ENCODE measurements around the gene EFHC1.
A peak's percentile ranks its signal among the peaks of the same experiment; 100 is the strongest.

The EFHC1 gene

DNA sequence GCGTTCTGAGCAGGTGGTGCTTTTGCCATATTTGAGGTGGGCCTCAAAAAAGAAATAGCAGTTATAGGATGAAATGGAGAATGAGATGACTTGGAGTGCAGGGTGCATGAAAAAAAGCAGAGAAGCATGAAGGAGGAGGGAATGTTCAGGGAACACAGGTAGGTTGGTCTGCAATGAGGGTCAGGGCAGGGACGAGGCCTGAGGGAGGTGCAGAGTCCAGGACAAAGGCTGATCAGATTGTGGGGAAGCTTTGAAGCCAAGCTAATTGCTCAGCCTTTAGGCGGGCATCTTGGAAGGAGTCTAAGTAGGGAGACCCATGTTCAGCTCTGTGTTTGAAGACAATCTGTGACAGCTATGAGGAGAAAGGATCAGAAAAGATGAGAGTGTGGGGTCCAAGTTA, 144.7 kb downstream of the EFHC1 start:
- peaks cover 100% of the 10 kb centered on the region for H3K79me2 ChIP-seq (ENCODE audit: insufficient read depth, low read length)
- peaks cover 3% of the 10 kb centered on the region; the same call in 1 of the 2 replicates for H3F3A ChIP-seq (ENCODE audit: low read depth)
- no peaks in the 10 kb centered on the region for H3K9me3 ChIP-seq (ENCODE audit: insufficient read depth, low read depth, low read length)
- TF ChIP-seq EZH2phosphoT487 (IDR thresholded peaks at IDR 0.05; ENCODE audit: borderline replicate concordance) (no peak), CTCF (conservative IDR thresholded peaks at IDR 0.05; ENCODE audit: low read length) (no peak)
- H2AFZ ChIP-seq (ENCODE audit: low read length) = no peak overlapping the region
- no peaks in the 10 kb centered on the region for H3K9me2 ChIP-seq (replicated peaks; ENCODE audit: low read depth, low read length)
- peaks cover 2% of the 10 kb centered on the region; the same call in 1 of the 2 replicates for H3K36me3 ChIP-seq (ENCODE audit: insufficient read depth, low read length)
- H3K27me3 ChIP-seq (ENCODE audit: insufficient read depth, low read length, poor library complexity, severe bottlenecking) = no peaks in the 10 kb centered on the region
- H3K4me3 ChIP-seq (ENCODE audit: low read length, poor library complexity, severe bottlenecking) = peak overlapping the region; percentile 63
- H3K4me1 ChIP-seq (ENCODE audit: insufficient read depth, low read length, poor library complexity, severe bottlenecking) = peaks cover 79% of the 10 kb centered on the region
- H3K9ac ChIP-seq (ENCODE audit: low read depth, low read length, poor library complexity, severe bottlenecking) = peak overlapping the region; percentile 68
- peak overlapping the region; percentile 95 for H3K4me2 ChIP-seq (ENCODE audit: low read depth, low read length, poor library complexity, severe bottlenecking)
- H4K20me1 ChIP-seq (ENCODE audit: insufficient read depth, low read length, poor library complexity, severe bottlenecking) = peaks cover 73% of the 10 kb centered on the region

GRCh38 chr6:52566201-52566600, 146.1 kb downstream of the EFHC1 start:
- Histone ChIP-seq H4K20me1 (ENCODE audit: insufficient read depth, low read length, poor library complexity, severe bottlenecking) (peaks cover 75% of the 10 kb centered on the region), H3K4me1 (ENCODE audit: insufficient read depth, low read length, poor library complexity, severe bottlenecking) (peaks cover 88% of the 10 kb centered on the region), H3K27me3 (ENCODE audit: insufficient read depth, low read length, poor library complexity, severe bottlenecking) (no peaks in the 10 kb centered on the region), H3K4me2 (ENCODE audit: low read depth, low read length, poor library complexity, severe bottlenecking) (peak overlapping the region; percentile 95), H3K79me2 (ENCODE audit: insufficient read depth, low read length) (peaks cover 100% of the 10 kb centered on the region), H3F3A (ENCODE audit: low read depth) (peaks cover 3% of the 10 kb centered on the region; the same call in 1 of the 2 replicates), H3K9me3 (ENCODE audit: insufficient read depth, low read depth, low read length) (no peaks in the 10 kb centered on the region), H3K9me2 (replicated peaks; ENCODE audit: low read depth, low read length) (no peaks in the 10 kb centered on the region), H3K36me3 (ENCODE audit: insufficient read depth, low read length) (peaks cover 2% of the 10 kb centered on the region; the same call in 1 of the 2 replicates), H3K4me3 (ENCODE audit: low read length, poor library complexity, severe bottlenecking) (peak overlapping the region; percentile 63), H2AFZ (ENCODE audit: low read length) (no peak overlapping the region), H3K9ac (ENCODE audit: low read depth, low read length, poor library complexity, severe bottlenecking) (peak overlapping the region; percentile 68)
- TF ChIP-seq CTCF (conservative IDR thresholded peaks at IDR 0.05; ENCODE audit: low read length) = no peak
- TF ChIP-seq EZH2phosphoT487 (IDR thresholded peaks at IDR 0.05; ENCODE audit: borderline replicate concordance) = no peak

DNA sequence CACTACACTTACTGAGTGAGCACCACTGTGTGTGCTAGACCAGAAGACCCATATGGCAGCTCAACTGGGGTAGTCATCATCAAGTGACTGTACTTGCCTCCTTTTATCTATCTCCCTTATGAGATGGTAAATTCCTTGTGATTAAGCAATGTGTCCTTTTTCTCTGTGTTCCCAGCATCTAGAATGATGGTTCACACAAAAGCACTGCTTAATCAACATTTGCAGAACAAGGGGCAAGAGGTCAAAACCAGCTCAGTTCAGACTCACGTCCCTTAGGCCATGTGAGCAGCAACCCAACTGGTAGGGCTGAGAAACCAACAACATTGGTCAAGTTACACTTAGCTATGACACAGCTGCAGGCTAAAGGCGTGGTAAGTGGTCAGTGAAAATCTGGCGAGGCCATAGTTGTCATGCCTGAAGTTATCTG, 146.7 kb downstream of the EFHC1 start:
- Histone ChIP-seq H2AFZ (ENCODE audit: low read length) (no peak overlapping the region), H3K36me3 (ENCODE audit: insufficient read depth, low read length) (peaks cover 2% of the 10 kb centered on the region; the same call in 1 of the 2 replicates), H3K79me2 (ENCODE audit: insufficient read depth, low read length) (peaks cover 100% of the 10 kb centered on the region), H3K4me2 (ENCODE audit: low read depth, low read length, poor library complexity, severe bottlenecking) (peak overlapping the region; percentile 95), H3K27me3 (ENCODE audit: insufficient read depth, low read length, poor library complexity, severe bottlenecking) (no peaks in the 10 kb centered on the region), H4K20me1 (ENCODE audit: insufficient read depth, low read length, poor library complexity, severe bottlenecking) (peaks cover 81% of the 10 kb centered on the region), H3K4me1 (ENCODE audit: insufficient read depth, low read length, poor library complexity, severe bottlenecking) (peaks cover 94% of the 10 kb centered on the region), H3K9me3 (ENCODE audit: insufficient read depth, low read depth, low read length) (no peaks in the 10 kb centered on the region), H3F3A (ENCODE audit: low read depth) (peaks cover 3% of the 10 kb centered on the region; the same call in 1 of the 2 replicates), H3K9ac (ENCODE audit: low read depth, low read length, poor library complexity, severe bottlenecking) (no peak overlapping the region), H3K4me3 (ENCODE audit: low read length, poor library complexity, severe bottlenecking) (no peak overlapping the region), H3K9me2 (replicated peaks; ENCODE audit: low read depth, low read length) (no peaks in the 10 kb centered on the region)
- TF ChIP-seq CTCF (conservative IDR thresholded peaks at IDR 0.05; ENCODE audit: low read length) = no peak
- TF ChIP-seq EZH2phosphoT487 (IDR thresholded peaks at IDR 0.05; ENCODE audit: borderline replicate concordance) = no peak

Data from Loucy (cell line).